Measurements from ENCODE around the gene CRLF2. TPM values are rescaled to one million over a fixed set of nuclear protein-coding genes. Genes with fewer than 3 reads are reported as not detected.
"Not testable (repeated sequence)": the region's sequence is repeated elsewhere in the genome, so short reads cannot be mapped to it uniquely, and the experiment has no call there.

The CRLF2 gene
- polyA plus RNA-seq, 4 donors, result 0.33 TPM; not detected in 3

- DNase-seq; H3K9me3 ChIP-seq (ENCODE audit: control insufficient read depth in 2 of 2, insufficient read depth in 1 of 2, low read depth in 1 of 2, low read length in 1 of 2); FAIRE-seq; H3K27me3 ChIP-seq (ENCODE audit: control insufficient read depth in 3 of 3, insufficient read depth in 3 of 3, low read length in 3 of 3); H3K4me3 ChIP-seq (ENCODE audit: low read depth in 1 of 3, low read length in 3 of 3); H3K36me3 ChIP-seq (ENCODE audit: control insufficient read depth in 3 of 3, insufficient read depth in 2 of 3, low read depth in 1 of 3, low read length in 3 of 3); H3K4me1 ChIP-seq (ENCODE audit: control insufficient read depth in 3 of 3, insufficient read depth in 2 of 3, low read depth in 1 of 3, low read length in 2 of 3); H3K27ac ChIP-seq (ENCODE audit: low read depth in 1 of 3, low read length in 2 of 3): not testable (repeated sequence)
- WGBS, 3 donors, result 79 to 89% (median 84%) methylated on average over 24 of the region's 24 CpGs
Observed at GRCh38 chrX:1156681-1157455, 55.6 kb downstream of the CRLF2 start.

DNA sequence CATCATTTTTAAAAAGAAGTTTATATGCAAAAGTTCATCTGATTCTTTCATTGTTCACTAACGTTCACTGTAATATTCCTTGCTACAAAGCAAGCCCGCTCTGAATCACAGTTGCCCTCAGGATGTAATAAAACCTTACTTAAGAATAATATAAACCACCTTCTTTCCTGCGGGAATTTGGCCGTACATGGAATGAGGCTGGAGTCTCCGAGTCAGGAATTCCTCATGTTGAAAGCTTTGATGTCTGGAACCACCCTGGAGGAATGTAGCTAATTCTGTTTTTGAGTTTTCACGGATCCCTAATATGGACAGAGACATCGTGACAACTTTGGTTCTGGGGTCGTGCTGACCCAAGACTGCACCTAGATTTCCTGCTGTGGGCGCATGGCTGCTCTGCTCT lies 58.5 kb downstream of the CRLF2 start:
- Histone ChIP-seq H3K36me3 (ENCODE audit: control insufficient read depth in 3 of 3, insufficient read depth in 2 of 3, low read depth in 1 of 3, low read length in 3 of 3) (no peaks in the 10 kb centered on the region), H3K27ac (ENCODE audit: low read depth in 1 of 3, low read length in 2 of 3) (no peak overlapping the region), H3K9me3 (ENCODE audit: control insufficient read depth in 2 of 2, insufficient read depth in 1 of 2, low read depth in 1 of 2, low read length in 1 of 2) (no peaks in the 10 kb centered on the region), H3K27me3 (ENCODE audit: control insufficient read depth in 3 of 3, insufficient read depth in 3 of 3, low read length in 3 of 3) (no peaks in the 10 kb centered on the region), H3K4me1 (ENCODE audit: control insufficient read depth in 3 of 3, insufficient read depth in 2 of 3, low read depth in 1 of 3, low read length in 2 of 3) (no peaks in the 10 kb centered on the region), H3K4me3 (ENCODE audit: low read depth in 1 of 3, low read length in 3 of 3) (no peak overlapping the region)
- WGBS, 3 donors, result 50 to 66% (median 61%) methylated on average over 9 of the region's 9 CpGs
- FAIRE-seq (no peak), DNase-seq (no peak)

DNA sequence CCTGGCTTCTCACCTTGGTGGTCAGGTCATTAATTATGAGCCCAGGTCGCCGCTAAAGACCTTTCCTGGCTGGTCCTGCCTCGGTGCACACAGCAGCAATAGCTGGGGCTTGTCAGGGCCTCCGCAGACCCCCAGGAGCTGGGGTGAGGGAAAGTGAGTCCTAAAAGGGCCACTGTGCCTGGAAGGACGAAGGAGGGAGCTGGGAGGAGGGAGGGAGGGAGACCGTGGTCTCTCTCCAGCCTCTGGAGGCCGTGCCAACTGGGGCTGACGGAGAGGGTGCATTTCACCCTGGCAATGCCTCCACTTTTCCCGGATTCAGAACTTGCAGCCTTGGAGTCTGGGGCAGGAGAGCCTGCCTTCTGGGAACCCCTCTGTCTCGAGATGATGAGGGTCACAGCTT lies 60.4 kb downstream of the CRLF2 start:
- Histone ChIP-seq H3K9me3 (ENCODE audit: control insufficient read depth in 2 of 2, insufficient read depth in 1 of 2, low read depth in 1 of 2, low read length in 1 of 2) (peaks cover 0 to 2% of the 10 kb centered on the region in 2 donors), H3K4me1 (ENCODE audit: control insufficient read depth in 3 of 3, insufficient read depth in 2 of 3, low read depth in 1 of 3, low read length in 2 of 3) (no peaks in the 10 kb centered on the region), H3K27ac (ENCODE audit: low read depth in 1 of 3, low read length in 2 of 3) (no peak overlapping the region), H3K27me3 (ENCODE audit: control insufficient read depth in 3 of 3, insufficient read depth in 3 of 3, low read length in 3 of 3) (peaks cover 0 to 2% (median 0%) of the 10 kb centered on the region in 3 donors), H3K4me3 (ENCODE audit: low read depth in 1 of 3, low read length in 3 of 3) (no peak overlapping the region), H3K36me3 (ENCODE audit: control insufficient read depth in 3 of 3, insufficient read depth in 2 of 3, low read depth in 1 of 3, low read length in 3 of 3) (no peaks in the 10 kb centered on the region)
- WGBS, 3 donors, result 41 to 48% (median 45%) methylated on average over 10 of the region's 10 CpGs
- DNase-seq, result no peak
- FAIRE-seq, result no peak

DNA sequence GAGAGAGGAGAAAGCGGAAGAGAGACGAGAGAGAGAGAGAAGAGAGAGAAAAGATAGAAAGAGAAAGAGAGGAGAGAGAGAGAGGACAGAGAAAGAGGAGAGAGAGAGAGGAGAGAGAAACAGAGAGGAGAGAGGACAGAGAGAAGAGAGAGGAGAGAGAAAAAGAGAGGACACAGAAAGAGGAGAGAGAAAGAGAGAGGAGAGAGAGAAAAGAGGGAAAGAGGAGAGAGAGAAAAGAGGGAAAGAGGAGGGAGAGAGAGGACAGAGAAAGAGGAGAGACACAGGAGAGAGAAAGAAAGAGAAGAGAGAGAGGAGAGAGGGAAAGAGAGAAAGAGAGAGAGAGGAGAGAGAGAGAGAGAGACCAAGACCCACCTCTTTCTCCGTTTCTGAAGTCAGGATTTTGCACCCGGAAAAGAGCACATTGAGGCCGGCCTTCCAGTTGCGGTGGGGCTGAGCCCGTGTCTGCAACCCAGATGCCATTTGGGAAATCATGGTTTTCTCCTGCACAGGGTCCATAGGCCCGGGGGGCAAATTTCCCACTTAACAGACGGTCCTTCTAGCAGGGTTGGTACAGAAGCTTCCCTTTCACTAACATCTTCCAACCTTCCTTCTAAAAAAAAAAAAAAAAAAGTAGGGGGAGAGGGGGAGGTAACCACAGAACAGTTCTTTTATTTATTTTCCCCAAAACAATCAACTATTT lies 60.9 kb downstream of the CRLF2 start:
- H3K27me3 ChIP-seq (ENCODE audit: control insufficient read depth in 3 of 3, insufficient read depth in 3 of 3, low read length in 3 of 3), result peaks cover 0 to 2% (median 0%) of the 10 kb centered on the region in 3 donors
- WGBS, 3 donors, result 47 to 65% (median 58%) methylated on average over 9 of the region's 9 CpGs
- peaks cover 0 to 2% of the 10 kb centered on the region in 2 donors for H3K9me3 ChIP-seq (ENCODE audit: control insufficient read depth in 2 of 2, insufficient read depth in 1 of 2, low read depth in 1 of 2, low read length in 1 of 2)
- no peaks in the 10 kb centered on the region for H3K4me1 ChIP-seq (ENCODE audit: control insufficient read depth in 3 of 3, insufficient read depth in 2 of 3, low read depth in 1 of 3, low read length in 2 of 3)
- FAIRE-seq, result no peak
- no peak overlapping the region for H3K4me3 ChIP-seq (ENCODE audit: low read depth in 1 of 3, low read length in 3 of 3)
- H3K36me3 ChIP-seq (ENCODE audit: control insufficient read depth in 3 of 3, insufficient read depth in 2 of 3, low read depth in 1 of 3, low read length in 3 of 3), result no peaks in the 10 kb centered on the region
- no peak for DNase-seq
- no peak overlapping the region for H3K27ac ChIP-seq (ENCODE audit: low read depth in 1 of 3, low read length in 2 of 3)

DNA sequence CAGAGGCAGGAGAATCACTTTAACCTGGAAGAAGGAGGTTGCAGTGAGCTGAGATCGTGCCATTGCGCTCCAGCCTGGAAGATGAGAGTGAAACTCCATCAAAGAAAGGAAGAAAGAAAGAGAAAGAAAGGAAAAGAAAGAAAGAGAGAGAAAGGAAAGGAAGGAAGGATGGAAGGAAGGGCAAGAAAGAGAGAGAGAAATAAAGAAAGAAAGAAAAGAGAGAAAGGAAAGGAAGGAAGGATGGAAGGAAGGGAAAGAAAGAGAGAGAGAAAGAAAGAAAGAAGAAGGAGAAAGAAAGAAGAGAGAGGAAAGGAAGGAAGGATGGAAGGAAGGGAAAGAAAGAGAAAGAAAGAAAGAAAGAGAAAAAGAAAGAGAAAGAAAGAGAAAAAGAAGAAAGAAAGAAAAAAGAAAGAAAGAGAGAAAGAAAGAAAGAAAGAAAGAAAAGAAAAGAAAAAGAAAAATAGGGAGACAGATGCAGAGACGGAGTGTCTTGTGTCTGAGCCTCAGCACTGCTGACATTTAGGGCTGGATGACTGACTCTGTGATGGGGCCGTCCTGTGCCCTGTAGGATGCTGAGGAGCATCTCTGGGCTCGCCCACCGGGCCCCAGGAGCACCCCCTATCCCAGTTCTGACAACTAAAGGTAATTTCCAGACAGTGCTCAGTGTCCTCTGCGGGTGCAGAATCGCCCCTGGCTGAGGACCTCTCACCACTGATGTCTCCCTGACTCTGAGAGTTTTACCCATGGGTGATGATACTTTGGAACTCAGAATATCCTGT lies 61.7 kb downstream of the CRLF2 start:
- no peak for FAIRE-seq
- no peaks in the 10 kb centered on the region for H3K4me1 ChIP-seq (ENCODE audit: control insufficient read depth in 3 of 3, insufficient read depth in 2 of 3, low read depth in 1 of 3, low read length in 2 of 3)
- no peaks in the 10 kb centered on the region for H3K36me3 ChIP-seq (ENCODE audit: control insufficient read depth in 3 of 3, insufficient read depth in 2 of 3, low read depth in 1 of 3, low read length in 3 of 3)
- 71 to 84% (median 83%) methylated on average over 8 of the region's 8 CpGs for whole genome bisulfite sequencing, 3 donors
- H3K4me3 ChIP-seq (ENCODE audit: low read depth in 1 of 3, low read length in 3 of 3), result no peak overlapping the region
- DNase-seq, result no peak
- H3K27me3 ChIP-seq (ENCODE audit: control insufficient read depth in 3 of 3, insufficient read depth in 3 of 3, low read length in 3 of 3), result peaks cover 0 to 2% (median 0%) of the 10 kb centered on the region in 3 donors
- H3K27ac ChIP-seq (ENCODE audit: low read depth in 1 of 3, low read length in 2 of 3), result no peak overlapping the region
- H3K9me3 ChIP-seq (ENCODE audit: control insufficient read depth in 2 of 2, insufficient read depth in 1 of 2, low read depth in 1 of 2, low read length in 1 of 2), result peaks cover 0 to 3% of the 10 kb centered on the region in 2 donors

DNA sequence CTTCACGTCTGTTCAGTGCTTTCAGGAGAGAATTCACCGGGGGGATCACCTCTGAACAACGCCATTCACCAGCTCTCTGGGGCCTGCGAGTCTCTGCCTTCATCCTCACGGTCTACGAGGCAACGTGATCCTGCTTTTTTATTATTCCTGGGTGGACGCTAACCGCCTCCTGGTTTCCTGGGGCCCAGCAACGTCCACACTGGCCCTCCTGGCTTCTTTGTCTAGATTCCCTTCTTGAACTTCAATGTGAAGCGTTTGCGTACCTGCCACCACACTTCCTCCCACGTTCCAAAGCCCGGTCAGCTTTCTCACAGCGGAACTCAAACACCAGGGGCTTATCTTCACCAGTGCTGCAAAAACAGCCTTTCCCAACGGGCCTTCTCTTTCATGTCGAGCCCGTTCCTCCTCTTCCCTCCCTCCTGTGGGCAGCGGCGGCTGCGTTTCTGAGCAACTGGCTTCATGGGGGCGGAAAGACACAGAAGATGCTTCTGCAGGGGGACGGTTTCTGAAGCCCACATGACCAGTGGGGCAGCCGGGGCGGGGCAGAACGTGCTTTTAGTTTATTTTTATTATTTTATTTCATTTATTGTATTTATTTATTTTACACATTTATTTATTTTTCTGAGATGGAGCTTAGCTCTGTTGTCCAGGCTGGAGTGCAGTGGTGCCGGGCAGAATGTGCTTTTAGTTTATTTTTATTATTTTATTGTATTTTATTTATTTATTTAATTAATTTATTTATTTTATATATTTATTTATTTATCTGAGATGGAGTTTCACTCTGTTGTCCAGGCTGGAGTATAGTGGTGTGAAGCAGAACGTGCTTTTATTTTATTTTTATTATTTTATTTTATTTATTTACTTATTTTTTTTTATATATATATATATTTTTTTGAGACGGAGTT lies 64.6 kb downstream of the CRLF2 start:
- Histone ChIP-seq H3K4me1 (ENCODE audit: control insufficient read depth in 3 of 3, insufficient read depth in 2 of 3, low read depth in 1 of 3, low read length in 2 of 3) (no peaks in the 10 kb centered on the region), H3K36me3 (ENCODE audit: control insufficient read depth in 3 of 3, insufficient read depth in 2 of 3, low read depth in 1 of 3, low read length in 3 of 3) (no peaks in the 10 kb centered on the region), H3K27ac (ENCODE audit: low read depth in 1 of 3, low read length in 2 of 3) (no peak overlapping the region), H3K9me3 (ENCODE audit: control insufficient read depth in 2 of 2, insufficient read depth in 1 of 2, low read depth in 1 of 2, low read length in 1 of 2) (peaks cover 0 to 5% of the 10 kb centered on the region in 2 donors), H3K4me3 (ENCODE audit: low read depth in 1 of 3, low read length in 3 of 3) (no peak overlapping the region), H3K27me3 (ENCODE audit: control insufficient read depth in 3 of 3, insufficient read depth in 3 of 3, low read length in 3 of 3) (peaks cover 0 to 2% (median 0%) of the 10 kb centered on the region in 3 donors)
- DNase-seq (no peak), FAIRE-seq (no peak)
- whole genome bisulfite sequencing, 3 donors, result 59 to 72% (median 65%) methylated on average over 29 of the region's 29 CpGs

DNA sequence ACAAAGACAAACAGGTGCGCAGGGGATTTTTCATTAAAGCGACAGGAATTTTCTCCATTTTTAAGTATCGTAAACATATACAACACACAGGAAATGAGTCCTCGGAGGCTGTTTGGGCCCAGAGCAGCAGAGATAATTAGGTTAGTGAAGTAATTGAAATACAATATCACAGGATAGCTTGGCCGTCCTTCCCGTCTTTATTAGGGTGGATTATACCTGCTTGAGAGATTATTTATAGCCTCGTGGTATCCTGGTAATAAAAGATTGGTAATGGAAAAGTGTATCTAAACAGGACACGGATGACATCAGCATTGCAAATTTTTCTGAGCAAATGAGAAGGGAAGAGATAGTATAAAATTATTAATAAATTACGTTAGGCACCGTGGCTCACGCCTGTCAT lies 68.2 kb downstream of the CRLF2 start:
- DNase-seq (no peak), FAIRE-seq (no peak)
- WGBS, 3 donors, result 58 to 63% (median 62%) methylated on average over 11 of the region's 11 CpGs
- H3K27ac ChIP-seq (ENCODE audit: low read depth in 1 of 3, low read length in 2 of 3), result no peak overlapping the region
- peaks cover 0 to 5% of the 10 kb centered on the region in 2 donors for H3K9me3 ChIP-seq (ENCODE audit: control insufficient read depth in 2 of 2, insufficient read depth in 1 of 2, low read depth in 1 of 2, low read length in 1 of 2)
- H3K4me1 ChIP-seq (ENCODE audit: control insufficient read depth in 3 of 3, insufficient read depth in 2 of 3, low read depth in 1 of 3, low read length in 2 of 3), result no peaks in the 10 kb centered on the region
- H3K4me3 ChIP-seq (ENCODE audit: low read depth in 1 of 3, low read length in 3 of 3), result no peak overlapping the region
- H3K27me3 ChIP-seq (ENCODE audit: control insufficient read depth in 3 of 3, insufficient read depth in 3 of 3, low read length in 3 of 3), result peaks cover 0 to 2% (median 0%) of the 10 kb centered on the region in 3 donors
- H3K36me3 ChIP-seq (ENCODE audit: control insufficient read depth in 3 of 3, insufficient read depth in 2 of 3, low read depth in 1 of 3, low read length in 3 of 3), result no peaks in the 10 kb centered on the region
